NT2/D1 (cell line): ENCODE measurements around the gene IL13RA1.
"Not testable (repeated sequence)": the region's sequence is repeated elsewhere in the genome, so short reads cannot be mapped to it uniquely, and the experiment has no call there.

Experiments
- DNase-seq: peaks from one replicate; pipeline ENCODE4 v3.0.0-alpha.2; 2011; ENCODE audit warnings: low read depth, low spot score
- H3K27me3 ChIP-seq: 2 replicates; pipeline ENCODE4 v1.6.0; 2011; ENCODE audit warnings: mild to moderate bottlenecking; ENCODE audit not compliant: insufficient read length, insufficient read depth
- H3K36me3 ChIP-seq: 2 replicates; pipeline ENCODE4 v1.6.1; 2011; ENCODE audit warnings: mild to moderate bottlenecking, low read length, mixed read lengths; ENCODE audit not compliant: insufficient read depth, insufficient read length
- H3K4me1 ChIP-seq: 2 replicates; pipeline ENCODE4 v1.5.1; 2011; ENCODE audit not compliant: insufficient read depth, insufficient read length
- H3K4me3 ChIP-seq: 2 replicates; pipeline ENCODE4 v1.5.1; 2011; ENCODE audit warnings: low read depth; ENCODE audit not compliant: insufficient read length
- H3K9ac ChIP-seq: 2 replicates; pipeline ENCODE4 v1.6.0; 2011; ENCODE audit warnings: low read depth; ENCODE audit not compliant: insufficient read length
- H3K9me3 ChIP-seq: 2 replicates; pipeline ENCODE4 v1.5.1; 2011; ENCODE audit warnings: mild to moderate bottlenecking, low read length; ENCODE audit not compliant: insufficient read depth
- SUZ12 ChIP-seq: IDR thresholded peaks from 2 replicates; pipeline ENCODE4 v1.6.1; 2011; ENCODE audit not compliant: insufficient read length, insufficient read depth; ENCODE audit errors: extremely low read depth
- YY1 ChIP-seq: IDR thresholded peaks from 2 replicates; pipeline ENCODE4 v1.6.1; 2011; ENCODE audit not compliant: insufficient read length, insufficient read depth
- ZNF274 ChIP-seq: IDR thresholded peaks from 2 replicates; pipeline ENCODE4 v1.6.1; 2011; ENCODE audit warnings: mild to moderate bottlenecking, low read depth, low read length

IL13RA1 gene

GRCh38 chrX:118730500-118731247 is 3.3 kb downstream of the IL13RA1 start:
- H3K4me1 ChIP-seq: no peaks in the 10 kb centered on the region
- no peak for DNase-seq
- H3K27me3 ChIP-seq: peaks cover 45% of the 10 kb centered on the region
- H3K4me3 ChIP-seq: no peak overlapping the region
- no peaks in the 10 kb centered on the region for H3K36me3 ChIP-seq
- TF ChIP-seq YY1 (no peak), ZNF274 (no peak), SUZ12 (no peak)
- no peaks in the 10 kb centered on the region for H3K9me3 ChIP-seq
- H3K9ac ChIP-seq: no peak overlapping the region

GRCh38 chrX:118732551-118732950 is 5.1 kb downstream of the IL13RA1 start:
- H3K4me1 ChIP-seq, H3K9ac ChIP-seq: not testable (repeated sequence)

GRCh38 chrX:118734909-118735308 is 7.5 kb downstream of the IL13RA1 start:
- peaks cover 17% of the 10 kb centered on the region for H3K9me3 ChIP-seq
- TF ChIP-seq ZNF274 (no peak), YY1 (no peak), SUZ12 (no peak)

More at GRCh38 chrX:118732551-118732950, 5.1 kb downstream of the IL13RA1 start:
- not testable (repeated sequence) for H3K36me3 ChIP-seq, H3K4me3 ChIP-seq, H3K9me3 ChIP-seq, DNase-seq
- H3K27me3 ChIP-seq: peaks cover 38% of the 10 kb centered on the region

GRCh38 chrX:118736394-118737010 is 9.1 kb downstream of the IL13RA1 start:
- no peak for DNase-seq
- Histone ChIP-seq H3K9ac (no peak overlapping the region), H3K4me3 (no peak overlapping the region), H3K9me3 (peaks cover 17% of the 10 kb centered on the region), H3K36me3 (no peaks in the 10 kb centered on the region), H3K27me3 (peaks cover 34% of the 10 kb centered on the region), H3K4me1 (no peaks in the 10 kb centered on the region)
- TF ChIP-seq YY1 (no peak), ZNF274 (no peak), SUZ12 (no peak)

More at GRCh38 chrX:118734909-118735308, 7.5 kb downstream of the IL13RA1 start:
- H3K27me3 ChIP-seq: peaks cover 30% of the 10 kb centered on the region
- no peaks in the 10 kb centered on the region for H3K36me3 ChIP-seq
- DNase-seq: no peak
- H3K4me3 ChIP-seq: no peak overlapping the region
- H3K9ac ChIP-seq: no peak overlapping the region
- no peaks in the 10 kb centered on the region for H3K4me1 ChIP-seq

GRCh38 chrX:118739577-118739976 is 12.2 kb downstream of the IL13RA1 start:
- Histone ChIP-seq H3K4me1 (peaks cover 3% of the 10 kb centered on the region), H3K36me3 (no peaks in the 10 kb centered on the region), H3K9me3 (peaks cover 17% of the 10 kb centered on the region), H3K9ac (no peak overlapping the region), H3K4me3 (no peak overlapping the region), H3K27me3 (peaks cover 58% of the 10 kb centered on the region)
- TF ChIP-seq SUZ12 (no peak), ZNF274 (no peak), YY1 (no peak)
- no peak for DNase-seq

- Histone ChIP-seq H3K4me3 (no peak overlapping the region), H3K9me3 (peaks cover 17% of the 10 kb centered on the region), H3K9ac (no peak overlapping the region), H3K36me3 (no peaks in the 10 kb centered on the region), H3K27me3 (peaks cover 66% of the 10 kb centered on the region), H3K4me1 (peaks cover 3% of the 10 kb centered on the region)
- TF ChIP-seq ZNF274 (no peak), SUZ12 (no peak), YY1 (no peak)
- DNase-seq: no peak
These were observed 13.0 kb downstream of the IL13RA1 start for GRCh38 chrX:118740276-118740889.

- DNase-seq: no peak
- TF ChIP-seq YY1 (no peak), SUZ12 (no peak), ZNF274 (no peak)
- peaks cover 3% of the 10 kb centered on the region for H3K4me1 ChIP-seq
- H3K4me3 ChIP-seq: no peak overlapping the region
- no peaks in the 10 kb centered on the region for H3K36me3 ChIP-seq
- peaks cover 77% of the 10 kb centered on the region for H3K27me3 ChIP-seq
- H3K9ac ChIP-seq: no peak overlapping the region
- H3K9me3 ChIP-seq: peaks cover 13% of the 10 kb centered on the region
These were observed 14.8 kb downstream of the IL13RA1 start for GRCh38 chrX:118742176-118742575.
